ENCODE data around the gene KAZN.
"Not testable (repeated sequence)": the region's sequence is repeated elsewhere in the genome, so short reads cannot be mapped to it uniquely, and the experiment has no call there.

Gene KAZN

DNA sequence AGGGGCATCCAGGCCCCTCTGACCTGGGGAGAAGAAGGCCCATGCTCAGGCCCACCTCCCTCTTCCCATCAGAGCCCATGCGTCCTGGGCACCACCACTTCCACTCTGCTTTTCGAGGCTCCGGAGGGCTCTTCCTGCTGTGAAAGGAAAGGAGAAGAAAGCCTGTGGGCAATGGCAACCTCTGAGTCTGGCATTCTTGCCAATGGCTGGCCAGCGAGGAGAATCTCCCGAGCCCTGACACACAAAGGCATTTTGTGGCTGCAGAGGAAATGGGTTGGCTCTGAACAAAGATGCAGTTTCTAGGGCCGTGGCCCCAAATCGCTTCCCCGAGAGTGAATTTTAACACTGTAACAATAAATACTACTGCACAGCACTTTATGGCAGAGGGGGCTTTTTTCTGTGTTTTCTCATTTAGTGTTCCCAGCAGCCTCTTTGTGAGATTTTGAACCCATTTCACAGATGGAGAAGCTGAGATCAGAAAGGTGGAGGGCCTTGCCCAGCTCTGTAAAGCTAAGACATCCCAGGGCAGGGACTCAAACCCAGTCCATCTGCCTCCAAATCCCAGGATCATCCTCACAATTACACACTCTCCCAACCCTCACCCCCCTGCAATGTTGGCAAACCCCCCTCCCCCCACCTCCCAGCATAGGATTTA, 519.3 kb downstream of the KAZN start:
- DNase-seq (ENCODE audit: low spot score), result no peak

DNA sequence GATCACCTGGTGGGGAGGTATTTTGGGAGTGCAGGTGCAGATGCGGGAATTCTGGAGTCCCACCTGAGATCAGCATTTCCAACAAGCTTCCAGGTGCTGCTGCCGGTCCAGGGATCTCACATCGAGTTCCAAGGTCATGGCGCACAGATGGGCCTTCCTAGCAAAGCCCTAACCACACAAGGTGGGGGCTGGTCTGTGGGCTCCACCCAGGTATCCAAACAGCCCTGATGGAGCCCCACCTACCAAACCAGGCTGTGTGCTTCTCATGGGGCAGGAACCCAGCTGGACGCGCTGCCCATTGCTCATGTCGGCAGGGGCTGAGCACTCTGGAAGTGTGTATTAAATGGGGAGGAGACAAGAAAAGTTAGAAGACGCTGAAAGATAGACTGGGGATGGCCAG, 520.1 kb downstream of the KAZN start:
- no peak for DNase-seq (ENCODE audit: low spot score)

DNA sequence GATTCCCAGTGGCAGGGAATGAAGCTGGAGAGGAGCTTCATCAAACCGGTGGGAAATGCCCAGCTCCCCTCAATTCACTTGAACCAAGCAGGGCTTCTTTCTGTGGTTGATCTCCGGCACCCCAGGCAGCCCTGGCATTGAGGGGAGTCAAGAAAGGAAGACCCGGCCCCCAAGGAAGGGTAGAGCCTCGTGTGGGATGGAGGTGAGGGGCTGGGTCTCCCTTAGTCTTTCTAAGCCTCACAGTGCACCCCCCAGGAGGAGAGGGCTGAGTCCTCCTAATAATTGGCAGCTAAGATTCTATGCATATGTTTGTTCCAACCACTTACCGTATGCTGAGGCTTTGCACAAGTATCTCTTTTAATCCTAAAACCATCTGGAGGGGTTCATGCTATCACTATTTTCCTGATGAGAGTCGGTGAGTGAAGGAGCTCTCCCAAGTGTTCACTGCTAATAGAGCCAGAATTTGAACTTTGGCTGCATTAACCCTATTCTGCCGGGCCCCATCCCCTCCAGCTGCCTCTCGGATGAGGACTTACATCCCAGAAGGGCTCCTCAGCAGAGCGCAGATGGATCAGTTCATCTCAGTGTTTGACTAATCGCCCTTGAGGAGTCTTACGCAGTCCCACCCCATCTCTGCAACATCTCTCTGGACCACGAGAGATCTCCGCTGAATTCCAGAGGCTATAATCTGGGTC, 521.9 kb downstream of the KAZN start:
- DNase-seq (ENCODE audit: low spot score), result no peak

DNA sequence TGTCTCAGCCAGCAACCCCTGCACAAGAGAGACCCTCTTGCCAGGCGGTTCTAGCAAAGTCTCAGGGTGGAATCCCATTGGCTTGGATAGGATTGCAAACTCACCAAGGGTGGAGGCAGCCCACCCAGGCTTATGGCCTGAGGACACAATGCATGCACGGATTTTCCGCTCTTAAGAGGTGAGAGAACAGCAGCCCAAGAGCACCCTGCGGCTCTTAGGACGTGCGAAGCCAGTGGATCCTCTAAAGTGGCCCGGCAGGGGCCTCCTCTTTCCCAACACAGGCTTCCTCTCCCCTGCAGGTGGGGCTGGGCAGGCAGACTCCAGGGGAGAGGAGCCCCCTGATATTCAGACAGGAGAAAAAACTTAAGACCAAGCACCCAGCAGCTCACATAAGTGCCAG, 523.8 kb downstream of the KAZN start:
- DNase-seq (ENCODE audit: low spot score), result no peak

DNA sequence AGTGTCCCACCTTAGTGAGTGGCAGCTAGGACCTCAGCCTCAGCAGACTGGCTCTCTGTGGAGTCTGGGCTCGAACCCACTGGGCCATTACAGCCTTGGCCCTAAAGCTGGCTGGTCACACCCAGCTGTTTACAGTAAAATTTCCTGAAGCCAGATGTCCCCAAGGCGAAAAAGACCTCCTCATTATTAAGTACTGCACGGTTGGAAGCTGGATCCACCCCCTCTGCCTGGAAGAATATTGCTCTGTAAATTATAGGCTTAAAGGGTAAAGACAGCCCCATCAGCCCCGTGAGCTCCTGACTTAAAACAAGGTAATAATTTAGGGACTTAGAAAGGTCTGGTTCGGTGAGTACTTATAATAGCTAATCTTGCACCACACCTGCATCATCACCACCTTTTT, 524.8 kb downstream of the KAZN start:
- no peak for DNase-seq (ENCODE audit: low spot score)

DNA sequence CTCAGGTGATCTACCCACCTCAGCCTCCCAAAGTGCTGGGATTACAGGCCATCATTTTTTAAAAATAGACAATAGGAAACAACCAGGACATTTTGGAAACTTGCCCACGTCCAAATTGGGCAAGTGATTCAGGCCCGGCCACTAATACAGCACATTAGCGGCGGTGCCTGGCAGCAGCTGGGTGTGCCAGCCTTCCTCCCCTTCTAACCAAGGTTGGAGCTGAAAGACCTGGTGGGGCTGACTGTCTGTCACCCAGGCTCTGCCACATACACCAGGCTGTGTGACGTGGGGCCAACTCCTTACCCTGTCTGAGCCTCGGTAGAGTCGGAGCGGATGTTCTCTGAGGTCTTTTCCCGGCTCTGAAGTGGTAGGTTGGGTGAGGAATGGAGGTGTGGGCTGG, 525.4 kb downstream of the KAZN start:
- no peak for DNase-seq (ENCODE audit: low spot score)

DNA sequence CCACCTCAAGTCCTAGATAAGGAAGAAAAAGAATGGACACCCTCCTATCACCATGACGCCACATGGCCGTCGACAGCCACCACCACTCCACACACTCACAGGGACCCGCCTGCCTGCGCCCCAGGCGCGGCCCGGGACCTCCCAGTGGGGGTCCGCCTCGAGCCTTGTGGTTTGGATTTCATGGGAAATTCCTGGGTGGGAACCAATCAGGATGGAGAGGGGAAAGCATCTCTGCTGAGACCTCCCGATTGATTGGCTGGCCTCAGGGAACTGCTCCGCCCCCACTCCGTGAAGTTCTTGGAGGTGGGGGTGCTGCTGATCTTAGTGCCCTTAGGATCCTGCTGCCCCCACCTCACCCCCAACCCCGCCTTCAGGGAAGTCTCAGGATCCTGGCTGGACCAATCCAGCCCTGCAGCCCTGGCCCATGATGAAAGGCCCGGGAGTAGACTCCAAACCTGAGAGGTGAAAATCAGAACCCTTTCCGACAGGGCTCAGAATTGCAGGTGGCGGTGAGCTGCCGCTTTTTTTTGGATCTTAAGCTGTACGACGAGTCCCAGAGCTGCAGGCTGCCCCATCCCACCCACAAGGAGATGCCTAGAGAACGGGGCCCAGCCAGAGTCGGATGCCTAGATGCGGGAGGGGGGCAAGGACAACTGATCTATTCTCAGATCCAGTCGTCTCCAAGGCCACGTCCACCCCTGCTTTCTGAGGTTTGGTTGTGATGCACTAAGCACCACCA, 526.0 kb downstream of the KAZN start:
- no peak for DNase-seq (ENCODE audit: low spot score)

DNA sequence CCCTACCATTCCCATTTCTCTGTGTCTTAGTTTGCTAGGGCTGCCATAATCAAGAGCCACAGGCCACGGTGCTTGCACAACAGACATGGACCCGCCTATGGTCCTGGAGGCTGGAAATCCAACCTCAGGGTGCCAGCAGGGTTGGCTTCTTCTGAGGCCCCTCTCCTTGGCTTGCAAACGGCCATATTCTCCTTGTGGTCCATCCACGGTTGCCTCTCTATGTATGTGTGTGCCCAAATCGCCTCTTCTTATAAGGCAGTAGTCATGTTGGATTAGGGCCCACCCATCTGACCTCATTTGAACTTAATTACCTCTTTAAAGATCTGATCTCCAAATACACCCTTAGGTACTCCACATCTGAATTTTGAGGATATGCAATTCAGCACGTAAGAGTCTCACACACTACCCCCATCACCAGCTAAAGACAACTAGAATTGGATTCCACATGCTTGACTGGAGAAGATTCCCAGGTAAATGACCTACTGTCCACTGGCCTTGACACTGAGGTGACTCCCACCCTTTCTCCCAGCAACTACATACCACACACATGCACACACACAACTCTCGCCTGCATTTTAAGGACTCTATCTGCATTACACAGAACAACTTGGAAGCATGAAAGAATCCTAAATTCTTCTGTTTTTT, 526.7 kb downstream of the KAZN start:
- no peak for DNase-seq (ENCODE audit: low spot score)

DNA sequence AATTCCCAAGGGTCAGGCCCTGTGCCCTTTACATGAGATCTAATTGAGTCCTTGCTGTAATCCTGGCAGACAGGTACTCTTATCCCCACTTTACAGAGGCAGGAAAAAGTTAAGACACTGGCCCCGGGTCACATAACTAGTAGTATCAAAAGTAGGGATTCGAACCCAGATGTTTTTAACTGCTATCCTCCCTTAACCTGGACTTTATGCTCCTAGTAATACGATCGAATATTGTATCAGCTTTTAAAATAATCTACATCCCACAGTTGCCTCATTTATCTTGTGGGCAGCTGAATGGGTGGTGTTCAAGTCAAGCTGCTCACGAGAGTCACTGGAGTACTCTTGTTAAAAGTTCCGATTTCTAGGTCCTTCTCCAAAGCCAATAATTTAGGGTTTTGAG, 529.6 kb downstream of the KAZN start:
- no peak for DNase-seq (ENCODE audit: low spot score)

DNA sequence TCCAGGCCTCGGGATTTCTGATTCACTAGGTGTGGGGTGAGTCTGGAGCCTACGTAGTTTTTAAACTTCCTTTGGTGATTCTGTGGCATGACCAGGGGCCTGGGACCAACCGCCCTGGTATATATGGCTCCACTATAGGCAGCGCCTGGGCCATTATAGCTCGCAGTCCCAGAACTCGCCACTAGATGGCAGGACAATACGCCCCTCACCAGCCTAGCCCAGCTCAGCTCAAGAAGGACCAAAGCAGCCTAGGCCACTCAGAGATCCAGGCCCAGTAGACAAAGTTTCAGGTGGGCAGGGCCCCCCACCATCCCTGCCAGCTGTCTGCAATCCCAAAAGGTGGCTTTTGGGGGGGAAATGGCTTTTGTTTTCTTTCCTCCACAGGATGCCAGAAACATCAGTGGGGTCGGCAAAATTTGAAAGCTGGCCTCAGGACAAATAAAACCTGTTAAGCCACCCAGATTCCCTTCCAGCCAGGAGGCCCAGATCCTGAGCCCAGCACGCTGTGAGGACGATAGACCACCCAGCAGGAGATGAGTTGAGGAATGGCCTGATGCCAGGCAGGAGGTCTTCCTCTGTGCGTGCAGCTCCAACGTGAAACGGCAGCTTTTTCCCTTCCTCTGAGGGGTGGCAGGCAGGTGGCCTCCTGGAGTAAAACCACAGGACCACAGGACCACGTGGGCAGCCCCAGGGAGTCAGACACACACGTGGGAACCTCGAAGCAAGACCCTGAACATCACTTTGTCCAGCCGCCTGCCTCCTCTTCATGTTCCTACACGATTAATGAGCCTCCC, 530.2 kb downstream of the KAZN start:
- peak; percentile 52 for DNase-seq (ENCODE audit: low spot score)

DNA sequence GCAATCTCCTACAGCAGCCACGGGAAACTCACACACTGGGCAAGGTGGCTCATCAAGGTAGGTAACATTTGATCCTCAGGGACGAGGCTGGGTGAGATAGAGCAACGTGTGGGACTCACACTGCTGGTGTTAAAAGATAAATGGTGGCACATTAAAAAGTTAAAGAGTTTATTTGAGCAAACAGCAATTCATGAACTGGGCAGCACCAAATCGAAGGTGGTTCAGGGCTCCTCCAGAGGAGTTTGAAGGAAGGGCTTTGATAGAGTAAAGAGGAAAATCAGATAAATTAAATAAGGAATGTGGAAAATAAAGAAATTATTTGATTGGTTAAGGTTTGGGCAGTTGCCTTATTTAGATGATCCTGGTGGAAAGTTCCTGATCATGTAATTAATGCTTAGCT, 531.5 kb downstream of the KAZN start:
- DNase-seq (ENCODE audit: low spot score), result no peak

DNA sequence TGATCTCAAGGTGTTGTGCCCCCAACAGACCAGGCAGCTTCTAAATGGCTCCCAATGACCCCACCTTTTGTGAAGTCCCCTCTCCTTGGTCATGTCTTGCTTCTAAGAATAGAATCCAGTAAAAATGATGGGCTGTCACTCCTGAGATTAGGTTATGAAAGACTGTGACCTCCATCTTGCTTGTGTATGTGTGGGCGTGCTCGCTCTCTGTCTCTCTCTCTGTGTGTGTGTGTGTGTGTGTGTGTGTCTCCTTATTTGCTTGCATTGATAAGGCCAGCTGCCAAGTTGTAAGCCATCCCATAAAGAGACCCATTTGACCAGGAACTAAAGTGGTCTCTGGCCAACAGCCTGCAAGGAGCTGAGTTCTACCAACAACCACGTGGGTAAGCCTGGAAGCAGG, 532.1 kb downstream of the KAZN start:
- no peak for DNase-seq (ENCODE audit: low spot score)

DNA sequence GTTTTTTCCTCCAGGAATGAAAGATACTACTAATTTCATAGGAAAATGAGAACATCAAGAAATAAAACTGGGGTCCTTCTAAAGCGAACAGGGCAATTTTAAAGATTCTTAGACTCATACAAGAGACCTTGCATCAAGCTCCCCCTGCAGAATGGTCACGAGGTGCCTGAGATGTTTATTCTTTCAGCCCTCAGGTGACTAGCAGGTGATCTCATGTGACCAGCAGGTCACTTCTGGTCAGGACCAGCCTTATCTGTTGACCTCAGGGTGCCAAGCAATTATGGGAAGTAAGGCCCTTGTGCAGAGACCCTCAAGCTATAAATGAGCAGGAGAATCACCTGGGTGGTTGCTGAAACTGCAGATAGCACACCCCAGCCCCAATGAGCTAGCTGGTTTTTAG, 534.5 kb downstream of the KAZN start:
- no peak for DNase-seq (ENCODE audit: low spot score)

DNA sequence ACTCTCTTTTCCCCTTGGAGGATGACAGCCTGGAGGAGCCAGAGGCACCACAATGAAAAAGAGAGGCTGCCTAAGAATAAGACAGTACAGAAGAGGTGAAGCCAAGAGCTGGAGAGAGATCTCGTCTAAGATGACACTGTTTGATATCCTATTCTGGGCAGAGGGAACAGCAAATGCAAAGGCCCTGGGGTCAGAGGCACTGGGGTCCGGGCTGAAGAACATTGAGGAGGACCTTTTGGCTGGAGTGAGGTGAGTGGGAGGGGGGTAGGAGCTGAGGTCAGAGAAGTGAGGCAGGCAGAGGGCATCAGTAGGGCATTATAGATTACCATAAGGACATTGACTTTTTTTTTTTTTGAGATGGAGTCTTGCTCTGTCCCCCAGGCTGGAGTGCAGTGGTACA, 535.8 kb downstream of the KAZN start:
- no peak for DNase-seq (ENCODE audit: low spot score)

DNA sequence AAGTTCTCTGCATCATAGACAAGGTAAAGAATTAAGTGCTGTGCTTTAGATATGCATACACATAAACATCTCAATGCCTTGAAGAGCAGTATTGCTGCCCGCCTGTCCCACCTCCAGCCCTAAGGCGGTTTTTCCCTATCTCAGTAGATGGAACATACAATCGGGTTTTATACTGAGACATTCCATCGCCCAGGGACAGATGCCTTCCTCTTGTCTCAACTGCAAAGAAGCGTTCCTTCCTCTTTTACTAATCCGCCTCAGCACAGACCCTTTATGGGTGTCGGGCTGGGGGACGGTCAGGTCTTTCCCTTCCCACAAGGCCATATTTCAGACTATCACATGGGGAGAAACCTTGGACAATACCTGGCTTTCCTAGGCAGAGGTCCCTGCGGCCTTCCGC, 537.1 kb downstream of the KAZN start:
- DNase-seq (ENCODE audit: low spot score), result not testable (repeated sequence)

DNA sequence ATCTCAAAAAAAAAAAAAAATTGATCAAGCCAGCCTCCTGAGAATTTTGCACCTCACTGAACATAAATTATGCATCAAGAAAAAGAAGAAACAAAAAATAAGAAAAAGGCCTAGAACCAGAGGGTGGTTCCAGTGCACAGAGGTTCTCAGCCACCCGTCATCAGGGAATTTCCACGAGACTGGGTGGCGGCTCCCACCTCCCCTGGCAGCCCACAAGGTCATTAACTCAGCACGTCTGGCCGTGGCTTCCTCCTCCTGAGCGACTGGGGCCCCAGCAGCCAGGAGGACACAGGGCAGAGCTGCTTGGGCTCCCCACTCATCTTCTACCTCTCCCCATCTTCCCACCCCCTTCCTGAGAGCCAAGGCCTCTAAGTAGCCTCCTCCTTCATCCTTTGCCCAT, 539.3 kb downstream of the KAZN start:
- no peak for DNase-seq (ENCODE audit: low spot score)

DNA sequence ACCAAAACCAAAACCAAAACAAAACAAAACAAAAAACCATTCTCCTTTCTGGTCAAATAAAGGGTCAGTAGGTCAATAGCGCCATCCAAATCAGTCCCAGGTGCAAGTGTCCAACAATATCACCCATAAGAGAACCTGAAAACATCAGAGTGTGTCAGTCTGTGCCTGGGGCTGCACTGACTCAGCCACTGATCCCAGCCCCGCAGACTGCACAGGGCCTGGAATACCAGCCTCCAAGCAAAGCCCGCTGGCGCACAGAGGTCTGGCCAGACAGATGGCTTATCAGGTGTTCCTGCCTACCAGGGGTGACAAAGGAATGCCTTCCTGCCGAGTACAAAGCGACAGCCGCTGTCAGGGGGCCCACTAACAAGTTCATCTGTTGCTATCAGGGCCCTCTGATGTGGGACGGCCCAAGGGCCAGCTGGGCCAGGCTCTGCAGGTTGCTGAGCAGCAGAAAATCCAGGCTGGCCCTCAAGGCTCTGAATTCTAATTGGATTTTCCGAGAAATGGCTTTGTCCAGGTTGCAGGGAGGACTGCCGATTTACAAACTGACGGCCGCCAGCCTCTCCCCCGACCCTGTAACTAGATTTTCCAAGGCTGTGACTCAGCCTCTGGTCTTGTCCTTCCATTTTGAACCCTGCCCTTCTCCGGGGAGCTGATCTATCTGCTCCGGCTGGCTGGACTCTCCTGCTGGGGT, 541.3 kb downstream of the KAZN start:
- DNase-seq (ENCODE audit: low spot score), result no peak

DNA sequence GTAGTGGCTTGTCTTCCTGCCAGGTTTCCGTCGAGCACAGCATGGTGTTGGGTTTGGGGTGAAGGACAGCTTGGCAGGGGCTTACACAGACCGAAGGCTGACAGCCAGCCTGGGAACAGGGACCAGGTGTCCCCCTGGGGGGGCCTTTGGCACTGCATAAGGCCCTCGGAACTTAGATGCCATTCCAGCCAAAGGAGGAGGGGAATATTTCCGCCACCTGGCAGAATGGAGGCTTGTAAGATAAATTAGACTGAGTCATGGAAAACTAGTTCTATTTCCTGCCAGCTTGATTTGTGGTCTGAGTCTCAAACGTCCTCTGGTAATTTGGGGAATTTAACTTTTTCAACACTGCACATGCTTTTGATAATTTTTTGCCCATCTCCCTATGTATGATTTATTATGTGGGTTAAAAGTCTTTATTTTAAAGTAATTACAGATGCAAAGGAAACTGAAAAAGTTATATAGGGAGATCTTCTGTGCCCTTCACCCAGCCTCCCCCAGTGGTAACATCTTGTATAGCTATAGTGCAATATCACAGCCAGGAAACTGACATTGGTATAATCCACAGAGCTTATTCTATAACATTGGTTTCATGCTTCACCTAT, 543.6 kb downstream of the KAZN start:
- no peak for DNase-seq (ENCODE audit: low spot score)

DNA sequence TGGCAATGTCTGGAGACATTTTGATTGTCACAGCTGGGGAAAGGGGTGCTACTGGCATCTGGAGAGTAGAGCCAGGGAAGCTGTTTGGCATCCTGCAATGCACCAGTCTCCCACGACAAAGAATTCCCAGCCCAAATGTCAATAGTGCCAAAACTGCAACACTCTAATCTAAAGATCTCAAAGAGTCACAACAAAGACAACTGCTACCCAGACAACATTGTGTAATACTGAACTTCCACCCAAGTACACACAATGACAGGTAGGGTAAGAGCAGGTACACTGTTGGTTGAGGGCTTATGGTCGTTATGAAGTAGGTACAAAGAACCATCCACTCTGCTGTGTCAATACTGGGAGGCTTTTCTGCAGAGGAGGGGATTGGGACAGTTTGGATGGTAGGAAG, 546.8 kb downstream of the KAZN start:
- DNase-seq (ENCODE audit: low spot score), result no peak

DNA sequence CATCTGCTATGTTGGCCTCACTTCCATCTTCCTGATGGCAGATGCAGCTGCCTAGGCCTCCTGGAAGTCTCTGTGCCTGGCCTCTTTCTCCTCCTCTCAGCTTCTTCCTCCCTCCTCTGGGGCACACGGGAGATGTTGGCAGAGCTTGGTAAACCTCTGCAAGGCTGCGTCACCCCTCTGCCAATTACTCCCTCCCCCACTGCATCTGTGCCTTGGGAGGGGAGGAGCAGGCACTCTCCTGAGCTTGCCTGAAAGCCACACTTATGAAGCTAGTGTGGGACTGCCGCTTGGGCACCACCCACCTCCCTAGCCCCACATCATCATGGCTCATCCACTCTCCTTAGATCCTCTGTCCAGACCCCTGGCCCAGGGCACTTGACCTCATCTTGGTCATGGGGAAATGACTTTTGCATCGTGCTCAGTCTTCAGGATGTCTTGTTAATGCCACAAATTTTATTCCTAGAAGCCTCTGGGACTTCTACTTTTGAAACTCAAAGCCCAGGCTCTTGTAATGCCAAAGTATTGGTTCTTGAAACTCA, 547.7 kb downstream of the KAZN start:
- DNase-seq (ENCODE audit: low spot score), result no peak

DNA sequence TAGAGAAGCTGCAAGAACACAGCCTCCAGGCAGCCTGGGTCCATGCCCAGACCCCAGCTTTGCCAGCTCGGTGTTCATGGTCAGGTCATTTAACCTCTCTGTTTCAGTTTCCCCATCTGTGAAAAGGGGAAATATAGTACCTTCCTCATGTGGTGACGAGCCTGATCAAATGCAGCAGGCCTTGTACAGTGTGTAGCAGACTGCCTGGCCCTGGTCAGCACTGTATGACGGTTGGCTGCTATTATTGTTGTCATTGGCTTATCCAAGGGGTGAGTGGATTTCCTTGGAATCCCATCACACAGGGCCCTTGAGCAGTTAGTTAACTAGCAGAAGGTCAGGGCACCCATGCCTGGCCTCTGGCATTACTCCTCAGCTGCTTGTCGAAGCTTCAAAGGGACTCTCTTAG, 548.5 kb downstream of the KAZN start:
- DNase-seq (ENCODE audit: low spot score), result no peak
